Mucosa of rectum (tissue), 2 donors: Measurements from ENCODE around the gene OR2W1.

Source experiments
- H3K27ac ChIP-seq, 2 donors: one replicate each; pipeline ENCODE4 v1.7.0; 2013; ENCODE audit warnings: inconsistent platforms in 2 of 2, low read depth in 2 of 2, low read length in 2 of 2
- H3K27me3 ChIP-seq, 2 donors: one replicate each; pipeline ENCODE4 v1.7.0; 2013; ENCODE audit warnings: low read length in 2 of 2; ENCODE audit not compliant: control insufficient read depth in 2 of 2, insufficient read depth in 2 of 2
- H3K36me3 ChIP-seq, 2 donors: one replicate each; pipeline ENCODE4 v1.7.0; 2013; ENCODE audit warnings: low read length in 2 of 2; ENCODE audit not compliant: control insufficient read depth in 2 of 2, insufficient read depth in 2 of 2
- H3K4me1 ChIP-seq, 2 donors: one replicate each; pipeline ENCODE4 v1.7.0; 2013; ENCODE audit warnings: low read length in 2 of 2, mild to moderate bottlenecking in 1 of 2; ENCODE audit not compliant: control insufficient read depth in 2 of 2, insufficient read depth in 2 of 2
- H3K4me3 ChIP-seq, 2 donors: one replicate each; pipeline ENCODE4 v1.7.0; 2013; ENCODE audit warnings: low read length in 2 of 2
- H3K9ac ChIP-seq, 2 donors: one replicate each; pipeline ENCODE4 v1.7.0; 2013; ENCODE audit warnings: low read length in 2 of 2, low read depth in 1 of 2, mild to moderate bottlenecking in 1 of 2
- H3K9me3 ChIP-seq, 2 donors: one replicate each; pipeline ENCODE4 v1.7.0; 2013; ENCODE audit warnings: low read length in 2 of 2; ENCODE audit not compliant: control insufficient read depth in 2 of 2
- donor health status: healthy.
- donor health status: Normal muscosa, but diverticular disease.

Gene OR2W1

GRCh38 chr6:29005183-29005885 is 39.6 kb downstream of the OR2W1 start, which contains the start of gene ZNF311:
Gene ZNF311, minus strand, starts transcription at chr6:29005315. Its CDS starts 1,361 bp downstream, at chr6:29003954.
- H3K36me3 ChIP-seq = no peaks in the 10 kb centered on the region
- peak within 1 kb of the TSS; percentile 42 to 64 for H3K9ac ChIP-seq
- no peaks in the 10 kb centered on the region for H3K27me3 ChIP-seq
- H3K4me3 ChIP-seq = peak within 1 kb of the TSS; percentile 71 to 84
- H3K4me1 ChIP-seq = peaks cover 0 to 2% of the 10 kb centered on the region in 2 donors
- H3K9me3 ChIP-seq = no peaks in the 10 kb centered on the region
- peak within 1 kb of the TSS in 1 of 2 donors; percentile 64 for H3K27ac ChIP-seq

- H3K36me3 ChIP-seq = peaks cover 0 to 2% of the 10 kb centered on the region in 2 donors
- H3K4me1 ChIP-seq = no peaks in the 10 kb centered on the region
- no peak overlapping the region for H3K9ac ChIP-seq
- H3K27ac ChIP-seq = no peak overlapping the region
- no peak overlapping the region for H3K4me3 ChIP-seq
- H3K27me3 ChIP-seq = no peaks in the 10 kb centered on the region
- no peaks in the 10 kb centered on the region for H3K9me3 ChIP-seq
These were observed 48.0 kb downstream of the OR2W1 start for GRCh38 chr6:28996844-28997510.

- Histone ChIP-seq H3K4me1 (no peaks in the 10 kb centered on the region), H3K27ac (no peak overlapping the region), H3K4me3 (no peak overlapping the region), H3K9me3 (no peaks in the 10 kb centered on the region), H3K27me3 (no peaks in the 10 kb centered on the region), H3K36me3 (peaks cover 0 to 2% of the 10 kb centered on the region in 2 donors), H3K9ac (no peak overlapping the region)
These were observed 49.8 kb downstream of the OR2W1 start for GRCh38 chr6:28995093-28995650.
